Stimulated activated CD8-positive, alpha-beta memory T cell treated with anti-CD3 and anti-CD28 coated beads, Interleukin-7, amount 100 ng/mL, for 1 hour (primary cell): ENCODE results near the gene PLEKHF1.
"Not testable (repeated sequence)": the region's sequence is repeated elsewhere in the genome, so short reads cannot be mapped to it uniquely, and the experiment has no call there.

Experiments used
- DNase-seq, 2 donors: peaks; one replicate each; pipeline ENCODE4 v3.0.0-alpha.2; 2020; ENCODE audit warnings: low read depth in 2 of 2

Gene PLEKHF1, protein sequence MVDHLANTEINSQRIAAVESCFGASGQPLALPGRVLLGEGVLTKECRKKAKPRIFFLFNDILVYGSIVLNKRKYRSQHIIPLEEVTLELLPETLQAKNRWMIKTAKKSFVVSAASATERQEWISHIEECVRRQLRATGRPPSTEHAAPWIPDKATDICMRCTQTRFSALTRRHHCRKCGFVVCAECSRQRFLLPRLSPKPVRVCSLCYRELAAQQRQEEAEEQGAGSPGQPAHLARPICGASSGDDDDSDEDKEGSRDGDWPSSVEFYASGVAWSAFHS

DNA sequence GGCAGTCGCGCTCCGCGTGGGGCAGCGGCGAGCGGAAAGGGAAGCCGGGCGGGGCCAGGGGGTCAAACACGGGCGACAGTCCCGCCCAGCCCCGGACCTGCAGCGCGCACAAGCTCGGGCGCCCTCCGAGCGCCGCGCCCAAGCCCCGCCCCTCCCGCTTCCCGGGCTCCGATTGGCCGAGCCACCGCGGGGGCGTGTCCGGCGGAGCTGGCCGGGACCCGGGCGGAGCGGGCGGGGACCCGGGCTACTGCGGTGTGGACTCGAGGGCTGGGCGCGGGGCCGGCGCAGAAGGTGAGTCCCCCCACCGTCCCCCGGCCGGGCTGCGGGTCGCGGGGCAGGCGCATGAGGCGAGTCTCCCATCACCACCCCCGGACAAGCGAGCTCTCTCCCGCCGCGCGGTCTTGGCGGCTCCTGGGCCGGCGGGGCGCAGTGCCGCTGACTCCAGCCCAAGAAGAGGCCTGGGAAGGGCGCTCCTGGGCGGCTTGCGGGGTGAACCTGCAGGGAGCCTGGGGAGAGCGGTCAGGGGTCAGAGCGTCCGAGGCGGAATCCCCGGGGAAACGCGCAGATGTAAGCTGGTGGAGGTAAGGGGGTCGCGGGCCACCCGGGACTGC, at the start of gene PLEKHF1:
Gene PLEKHF1 (plus strand): TSS at position 247 of the 611 bp plus-strand sequence. CDS start 8,379 bp downstream, outside the sequence.
- DNase-seq = peak; percentile 67 to 73

DNA sequence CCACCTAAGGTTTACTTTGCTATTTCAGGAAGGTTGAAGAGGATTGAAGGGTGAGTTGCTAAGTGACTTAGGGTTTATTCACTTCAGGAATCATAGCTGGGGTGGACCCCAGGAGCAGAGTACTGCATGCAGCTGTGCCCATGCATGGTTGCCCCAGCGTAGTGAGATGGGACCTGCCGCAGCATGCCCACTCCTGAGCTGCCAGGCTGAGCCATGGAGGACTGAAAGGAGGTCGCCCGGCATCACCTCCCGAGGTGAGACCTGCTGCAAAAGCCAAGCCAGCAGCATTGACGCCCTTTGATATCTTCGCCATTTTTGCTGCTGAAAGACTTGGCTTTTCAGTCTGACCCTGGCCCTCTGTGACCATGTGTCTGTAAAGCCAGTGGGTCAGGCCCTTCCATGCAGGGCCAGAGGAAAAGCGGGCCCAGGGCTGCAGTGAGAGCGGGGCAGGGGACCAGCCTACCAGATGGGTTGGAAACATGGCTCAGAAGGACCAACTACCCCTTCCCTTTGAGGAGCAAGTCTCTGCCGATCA, 49.3 kb upstream of the PLEKHF1 start:
- no peak for DNase-seq

DNA sequence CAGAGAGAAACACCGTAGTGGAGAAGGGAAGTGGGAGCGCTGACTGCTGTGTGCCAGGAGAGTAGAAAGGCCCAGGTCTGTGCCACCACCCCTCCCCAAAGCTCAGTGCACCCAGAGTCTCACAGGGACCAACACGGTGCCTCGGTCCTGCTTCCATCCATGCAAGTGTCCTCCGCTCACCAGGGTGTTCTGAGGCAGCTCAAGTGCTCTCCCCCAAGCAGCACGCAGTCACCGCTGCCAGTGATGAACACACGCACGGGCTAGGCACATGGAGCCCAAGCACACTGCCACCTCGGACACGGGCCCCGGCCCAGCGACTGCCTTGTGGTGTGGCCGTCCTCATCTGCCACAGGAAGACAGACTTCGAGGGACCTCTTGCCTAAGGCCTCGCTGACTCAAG, 48.7 kb upstream of the PLEKHF1 start:
- DNase-seq = no peak

DNA sequence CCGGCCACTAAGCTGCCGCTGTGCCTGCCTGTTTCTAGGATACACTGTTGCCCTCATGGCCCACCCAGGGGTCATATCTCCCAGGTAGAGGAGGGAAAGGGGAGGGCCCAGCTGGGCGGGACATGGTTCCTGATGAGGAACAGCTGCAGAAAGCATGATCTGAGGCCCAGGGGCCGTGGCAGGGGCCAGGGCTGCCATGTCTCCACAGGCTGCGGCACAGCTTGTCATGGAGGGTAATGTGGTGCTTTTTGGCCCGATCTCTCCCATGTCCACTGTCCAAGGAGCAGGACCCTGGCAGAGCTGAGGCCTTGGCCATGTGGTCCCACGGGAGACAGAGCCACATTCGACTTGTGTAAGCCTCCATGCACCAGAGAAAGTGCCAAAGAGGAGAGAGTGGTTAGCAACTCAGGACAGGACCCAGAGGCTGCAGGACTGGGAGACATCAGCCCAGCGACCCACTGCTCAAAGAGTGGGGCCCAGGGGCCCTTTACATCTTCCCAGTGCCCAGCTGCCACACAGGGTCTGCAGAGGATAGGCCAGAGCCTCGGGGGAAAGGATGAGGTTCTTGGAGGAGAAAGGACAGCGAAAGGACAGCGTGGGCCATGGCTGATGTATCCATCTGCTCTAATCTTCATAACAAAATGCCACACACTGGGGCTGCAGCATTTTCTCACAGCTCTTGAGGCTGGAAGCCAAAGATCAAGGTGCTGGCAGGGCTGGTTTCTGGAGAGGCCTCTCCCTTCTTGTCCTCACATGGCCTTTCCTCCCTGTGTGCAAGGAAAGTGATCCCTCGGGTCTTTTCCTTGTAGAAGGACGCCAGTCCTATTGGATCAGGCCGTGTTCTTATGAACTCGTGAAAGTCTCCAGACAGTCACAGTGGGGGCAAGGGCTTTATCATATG, 47.6 kb upstream of the PLEKHF1 start:
- no peak for DNase-seq

DNA sequence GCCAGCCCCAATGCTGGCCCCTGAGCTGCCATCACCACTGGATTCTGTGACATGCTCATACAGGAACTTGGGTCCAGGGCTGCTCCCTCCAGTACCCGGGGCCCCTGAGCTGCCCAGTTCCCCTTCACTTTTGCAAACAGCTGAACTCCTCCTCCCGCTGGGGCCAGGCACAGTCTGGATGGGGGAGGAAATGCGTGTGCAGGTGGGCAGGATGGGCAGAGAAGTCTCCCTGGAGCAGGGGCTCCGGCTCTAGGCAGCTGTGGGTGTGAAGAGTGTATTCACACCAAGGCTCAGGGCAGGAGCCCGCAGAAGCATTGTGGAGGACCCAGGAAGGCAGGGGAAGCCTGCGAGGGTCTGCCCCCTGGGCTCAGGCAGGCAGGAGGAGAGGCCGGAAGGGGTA, 46.8 kb upstream of the PLEKHF1 start:
- DNase-seq = no peak

DNA sequence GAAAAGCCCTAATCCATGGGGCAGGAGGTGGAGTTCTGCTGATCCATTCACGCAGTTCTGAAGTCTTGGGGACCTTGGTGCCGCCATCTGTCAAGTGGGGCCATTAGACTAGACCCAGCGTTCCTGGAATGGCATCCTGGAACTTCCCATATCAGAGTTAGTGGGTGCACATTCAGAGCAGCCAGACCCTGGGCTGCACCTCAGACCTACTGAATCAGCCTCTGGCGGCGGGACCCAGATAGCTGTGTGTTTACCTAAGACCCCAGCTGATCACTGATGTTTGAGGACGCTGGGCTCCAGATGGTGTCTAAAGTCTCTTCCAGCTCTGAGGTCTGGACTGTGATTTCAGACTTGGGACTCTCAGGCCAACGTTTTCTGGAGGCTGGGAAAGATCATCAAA, 46.4 kb upstream of the PLEKHF1 start:
- DNase-seq = no peak

DNA sequence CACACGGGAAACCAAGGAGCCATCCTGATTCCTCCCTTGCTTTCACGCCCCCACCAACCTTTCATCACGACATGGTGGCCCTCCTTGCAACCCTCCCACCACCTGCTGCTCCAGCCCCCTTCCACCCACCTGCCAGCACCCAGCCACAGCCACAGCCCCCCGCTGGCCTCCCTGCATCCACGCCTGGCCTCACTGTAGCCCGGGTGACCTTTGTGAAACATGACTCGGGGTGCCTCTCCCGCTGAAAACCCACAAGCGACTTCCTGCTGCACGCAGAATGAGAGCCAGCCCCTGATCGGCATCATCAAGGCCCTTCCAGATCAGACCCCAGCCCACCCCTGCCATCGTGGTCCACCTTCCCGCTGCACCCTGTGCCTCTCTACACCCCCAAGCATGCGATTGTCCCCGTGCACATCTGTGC, 44.3 kb upstream of the PLEKHF1 start:
- DNase-seq = no peak

DNA sequence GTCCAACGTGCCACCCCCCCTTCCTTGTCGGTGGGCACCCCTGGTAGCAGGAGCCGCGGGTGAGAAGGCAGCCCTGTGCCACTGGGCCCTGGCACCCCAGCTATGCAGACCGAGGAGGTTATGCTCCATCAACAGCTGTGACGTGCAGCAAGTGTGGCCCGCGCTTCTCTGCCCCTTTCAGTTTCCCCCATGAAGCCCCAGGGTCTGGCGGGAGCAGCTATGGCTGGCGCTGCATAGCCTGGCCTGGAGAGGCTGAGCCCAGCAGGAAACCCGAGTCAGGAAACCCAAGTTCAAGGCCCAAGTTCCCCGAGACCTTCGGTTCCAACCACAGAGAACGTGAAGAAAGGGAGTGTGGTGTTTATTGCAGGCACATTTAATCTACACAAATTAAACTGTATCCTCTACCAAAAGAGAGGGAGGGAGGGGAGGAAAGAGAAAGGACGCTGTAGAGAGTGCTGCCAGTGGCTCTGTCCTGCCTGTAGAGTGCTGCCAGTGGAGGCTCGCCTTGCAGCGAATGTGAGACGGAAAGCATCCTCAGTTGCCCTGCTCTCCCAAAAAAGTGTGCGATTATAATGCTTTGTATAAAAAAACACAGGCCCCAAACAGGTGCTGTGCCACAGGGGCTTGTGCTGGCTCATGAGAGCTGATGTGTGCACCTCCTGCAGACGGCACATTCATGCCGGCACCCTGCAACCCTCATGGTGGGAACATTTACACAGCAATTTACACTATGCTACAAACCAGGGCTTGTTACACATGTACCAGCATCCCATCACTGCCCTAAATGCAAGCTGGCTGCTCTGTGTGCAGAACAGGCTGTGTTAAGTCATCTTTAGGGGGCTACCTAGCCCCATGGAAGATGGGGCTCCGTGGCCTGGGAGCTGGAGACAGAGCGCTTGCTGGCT, 42.8 kb upstream of the PLEKHF1 start:
- DNase-seq = no peak

DNA sequence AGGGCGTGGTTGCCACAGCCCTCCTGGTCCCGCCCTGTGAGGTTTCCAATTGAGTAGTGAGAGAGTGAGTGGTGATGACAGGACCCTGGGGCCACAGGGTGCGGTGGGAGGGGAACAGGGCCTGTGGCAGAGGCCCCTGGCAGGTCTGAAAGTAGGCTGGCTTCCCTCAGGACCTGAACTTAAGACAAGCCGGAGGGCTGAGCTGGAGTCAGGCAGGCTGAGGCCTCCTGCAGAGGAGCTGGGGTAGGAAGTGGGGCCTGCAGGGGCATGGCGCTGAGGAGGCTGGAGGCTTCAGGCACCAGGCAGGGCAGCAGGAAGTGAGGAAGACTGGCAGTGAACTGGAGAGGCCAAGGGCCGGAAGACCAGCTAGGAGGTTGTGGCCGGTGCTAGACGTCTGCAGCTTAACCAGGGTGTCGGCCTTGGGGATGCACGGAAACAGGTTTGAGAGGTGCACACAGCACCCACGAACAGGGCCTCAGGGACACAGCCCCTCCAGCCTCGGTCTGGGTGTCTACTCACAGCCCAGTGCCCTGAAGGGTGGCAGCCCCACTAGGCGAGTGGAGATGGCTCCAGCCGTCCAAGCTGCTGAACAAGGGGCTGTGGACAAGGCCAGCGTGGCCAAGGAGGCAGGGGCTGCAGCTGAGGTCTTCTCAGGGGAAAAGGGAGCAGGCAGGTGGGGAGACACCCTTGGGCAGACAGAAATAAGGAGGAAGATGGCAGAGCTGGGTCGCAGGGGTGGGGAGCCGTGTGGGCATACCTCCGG, 41.4 kb upstream of the PLEKHF1 start:
- no peak for DNase-seq

DNA sequence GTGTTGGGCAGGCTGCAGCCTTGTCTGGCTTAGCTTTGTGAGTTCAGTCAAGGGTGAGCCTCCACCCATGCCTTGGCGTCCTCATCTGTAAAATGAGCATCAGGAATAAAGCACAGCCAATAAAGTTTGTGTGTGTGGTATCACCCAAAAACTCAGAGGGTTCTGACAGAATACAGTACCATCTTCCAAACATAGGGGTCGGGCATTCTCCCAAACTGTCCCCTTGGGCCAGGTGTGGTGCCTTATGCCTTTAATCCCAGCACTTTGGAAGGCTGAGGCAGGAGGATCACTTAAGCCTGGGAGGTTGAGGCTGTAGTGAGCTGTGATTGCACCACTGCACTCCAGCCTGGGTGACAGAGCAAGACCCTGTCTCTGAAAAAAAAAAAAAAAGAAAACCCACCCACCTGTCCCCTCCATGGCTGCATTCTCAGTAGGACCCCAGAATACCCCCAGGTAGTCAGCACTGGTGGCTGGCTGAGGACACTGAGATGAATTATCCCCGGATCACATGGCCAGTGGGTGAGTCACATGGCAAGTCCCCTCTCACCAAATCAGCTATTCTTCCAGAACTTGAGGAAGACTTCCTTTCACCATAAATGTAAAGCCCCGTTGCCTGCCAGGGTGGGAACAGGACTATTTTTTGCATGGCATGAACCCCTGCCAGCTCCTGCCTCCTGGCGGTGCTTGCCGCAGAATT, 40.6 kb upstream of the PLEKHF1 start:
- no peak for DNase-seq

DNA sequence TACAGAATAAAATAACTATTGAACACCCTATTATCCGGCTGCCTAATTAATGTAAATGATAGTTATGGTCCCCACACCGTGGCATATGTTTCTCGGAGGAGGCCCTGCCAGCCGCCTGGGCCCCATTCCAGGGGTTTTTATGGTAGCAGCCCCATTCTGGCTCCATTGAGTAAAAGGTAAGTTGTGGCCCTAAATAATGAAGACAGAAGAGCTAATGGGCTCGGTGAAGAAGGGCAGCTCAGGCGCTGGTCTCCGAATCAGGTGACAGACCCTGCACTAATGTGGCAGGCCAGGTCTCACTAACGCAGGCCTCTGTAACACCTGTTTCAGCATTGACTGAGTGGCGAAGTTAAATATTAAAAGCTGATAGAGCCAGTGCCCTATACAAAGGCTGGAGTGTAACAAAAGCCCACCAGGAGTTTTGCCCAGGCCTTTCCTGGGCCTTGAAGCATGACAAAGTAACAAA, 40.0 kb upstream of the PLEKHF1 start:
- no peak for DNase-seq

DNA sequence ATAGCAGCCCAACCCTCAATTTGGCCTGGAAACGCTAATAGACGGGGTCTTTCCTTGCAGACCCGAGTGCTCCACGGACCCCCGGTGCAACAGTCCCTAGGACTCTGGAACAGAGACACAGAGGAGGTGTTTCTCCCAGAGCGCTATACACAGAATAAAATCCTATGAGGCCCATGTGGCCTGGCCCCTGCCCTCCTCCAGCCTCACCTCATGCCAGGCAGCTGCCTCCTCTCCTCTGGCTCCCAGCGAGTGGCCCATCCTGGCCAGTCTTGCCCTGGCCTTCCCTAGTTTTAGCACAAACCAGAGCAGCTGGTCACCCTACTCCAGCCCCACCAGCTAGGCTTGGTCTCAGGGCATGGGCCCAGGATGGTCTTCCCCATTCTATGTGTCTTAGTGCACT, 38.9 kb upstream of the PLEKHF1 start:
- no peak for DNase-seq

DNA sequence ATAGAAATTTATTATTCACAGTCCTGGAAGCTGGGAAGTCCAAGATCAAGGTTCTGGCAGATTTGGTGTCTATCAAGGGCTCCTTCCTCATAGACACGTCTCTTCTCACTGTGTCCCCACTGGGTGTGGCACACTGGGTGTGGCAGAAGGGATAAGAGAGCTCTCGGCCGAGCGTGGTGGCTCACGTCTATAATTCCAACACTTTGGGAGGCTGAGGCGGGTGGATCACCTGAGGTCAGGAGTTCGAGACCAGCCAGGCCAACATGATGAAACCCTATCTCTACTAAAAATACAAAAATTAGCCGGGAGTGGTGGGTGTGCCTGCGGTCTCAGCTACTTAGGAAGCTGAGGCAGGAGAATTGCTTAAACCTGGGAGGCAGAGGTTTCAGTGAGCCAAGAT, 38.4 kb upstream of the PLEKHF1 start:
- not testable (repeated sequence) for DNase-seq

DNA sequence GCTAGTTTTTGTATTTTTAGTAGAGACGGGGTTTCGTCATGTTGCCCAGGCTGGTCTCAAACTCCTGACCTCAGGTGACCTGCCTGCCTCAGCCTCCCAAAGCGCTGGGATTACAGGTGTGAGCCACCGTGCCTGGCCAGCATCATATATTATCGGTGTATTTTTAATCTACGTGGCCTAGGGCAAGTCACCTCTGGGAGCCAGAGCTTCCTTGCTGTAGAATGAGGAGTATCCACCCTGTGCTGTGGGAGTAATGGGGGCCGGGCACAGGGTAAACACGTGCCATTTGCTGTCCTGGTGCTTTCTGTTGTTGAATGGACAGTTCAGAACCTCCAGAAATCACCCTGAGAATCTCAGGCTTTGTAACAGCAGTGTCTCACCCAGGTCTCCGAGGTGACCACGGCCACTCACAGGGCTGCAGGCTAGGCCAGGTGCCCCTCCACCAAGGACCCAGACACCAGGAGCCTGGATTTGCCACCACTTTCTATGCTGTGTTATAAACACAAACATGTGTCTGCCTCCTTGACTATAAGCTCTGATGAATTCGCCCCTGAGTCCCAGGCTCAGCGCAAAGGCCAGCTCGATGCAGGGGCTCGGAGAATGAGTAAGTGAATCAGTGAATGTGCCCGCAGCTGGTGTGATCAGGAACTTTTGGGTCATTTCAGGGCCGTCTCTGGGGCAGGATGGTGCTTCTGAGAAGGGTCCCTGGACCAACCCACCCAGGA, 36.4 kb upstream of the PLEKHF1 start:
- DNase-seq = no peak

DNA sequence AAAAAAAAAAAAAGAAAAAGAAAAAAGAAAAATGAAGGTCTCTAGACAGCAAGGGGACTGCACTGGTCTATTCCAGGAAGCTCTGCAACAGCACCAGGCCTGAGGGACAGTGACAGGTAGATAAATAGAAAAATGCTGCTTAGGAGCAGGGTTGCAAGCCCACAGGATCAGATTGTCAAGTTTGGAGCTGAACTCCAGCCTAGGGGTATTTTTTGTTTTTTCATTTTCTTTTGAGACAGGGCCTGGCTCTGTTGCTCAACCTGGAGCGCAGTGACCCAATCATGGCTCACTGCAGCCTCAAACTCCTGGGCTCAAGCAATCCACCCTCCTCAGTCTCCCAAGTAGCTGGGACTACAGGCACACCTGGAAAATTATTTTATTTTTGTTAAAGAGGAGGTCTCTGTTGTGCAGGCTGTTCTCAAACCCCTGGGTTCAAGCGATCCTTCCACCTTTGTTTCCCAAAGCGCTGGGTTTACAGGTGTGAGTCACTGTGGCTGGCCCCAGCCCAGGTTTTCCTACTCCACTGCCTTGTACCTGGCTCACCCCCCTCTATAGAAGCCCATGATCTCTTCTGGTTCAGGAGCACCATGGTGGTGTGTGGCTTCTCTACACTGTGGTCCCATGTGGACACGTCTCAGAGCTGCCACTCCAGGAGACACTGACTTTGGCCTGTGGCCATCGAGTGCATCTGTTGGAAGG, 35.3 kb upstream of the PLEKHF1 start:
- DNase-seq = no peak

DNA sequence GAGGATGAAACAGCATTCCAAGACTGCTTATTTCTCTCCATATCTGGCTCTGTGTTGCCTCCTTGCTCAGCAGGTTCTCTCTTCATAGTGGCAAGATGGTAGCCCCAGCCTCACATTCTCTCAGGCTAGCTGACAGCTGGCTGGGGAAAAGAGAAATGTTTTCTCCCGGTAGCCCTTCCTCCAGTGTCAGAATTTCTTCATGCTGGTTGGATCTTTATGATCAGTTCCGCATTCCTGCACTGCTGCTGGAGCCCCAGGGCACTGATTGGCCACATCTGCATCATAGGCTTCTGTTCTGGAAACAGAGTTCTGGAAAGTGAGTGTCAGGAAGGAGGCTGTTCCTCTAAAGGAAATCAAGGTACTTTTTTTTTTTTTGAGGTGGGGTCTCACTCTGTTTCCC, 34.6 kb upstream of the PLEKHF1 start:
- no peak for DNase-seq

DNA sequence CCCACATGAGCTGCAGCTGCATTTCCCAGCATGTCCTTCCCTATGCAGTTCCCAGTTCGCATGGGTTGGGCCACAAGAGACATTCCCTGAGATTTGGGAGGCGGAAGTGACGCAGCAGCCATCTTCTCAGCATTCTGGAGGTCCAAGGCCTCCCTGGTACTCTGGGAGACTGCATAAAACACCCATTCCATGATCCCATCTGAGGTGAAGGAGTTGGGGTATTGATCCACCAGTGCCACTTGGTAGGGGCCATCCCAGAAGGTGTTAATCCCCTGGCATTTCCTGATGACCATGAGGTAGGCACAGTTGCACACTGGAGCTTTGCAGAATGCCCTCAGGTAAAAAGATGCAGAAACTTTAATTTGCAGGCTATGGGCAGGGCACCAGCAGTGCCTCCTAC, 33.8 kb upstream of the PLEKHF1 start:
- DNase-seq = no peak

DNA sequence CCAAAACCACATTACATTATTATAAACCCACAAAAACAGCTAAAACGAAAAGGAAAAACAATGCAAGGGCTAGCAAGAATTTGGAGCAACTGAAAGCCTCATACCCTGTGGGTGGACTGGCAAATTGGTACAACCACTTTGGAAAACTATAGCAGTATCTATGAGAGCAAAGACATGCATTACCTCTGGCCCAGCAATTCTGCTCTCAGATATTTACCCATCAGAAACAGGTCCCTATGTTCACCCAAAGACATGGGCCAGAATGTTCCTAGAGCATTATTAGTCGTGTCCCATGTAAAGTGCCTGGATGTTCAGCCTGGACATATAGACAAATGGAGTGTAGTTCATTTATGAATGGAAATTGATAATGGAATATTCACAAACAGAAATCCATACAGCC, 31.3 kb upstream of the PLEKHF1 start:
- no peak for DNase-seq
